ENCODE results near the gene SYNE1. TPM values are rescaled to one million over a fixed set of nuclear protein-coding genes. Genes with fewer than 3 reads are reported as not detected.

The SYNE1 gene
- total and polyA plus RNA-seq, 10 of the 15 experiments (the other 5 are each of a cell fraction or from before 2014, with no cell fraction given) = 2.3 to 28.7 (median 14.1) TPM

DNA sequence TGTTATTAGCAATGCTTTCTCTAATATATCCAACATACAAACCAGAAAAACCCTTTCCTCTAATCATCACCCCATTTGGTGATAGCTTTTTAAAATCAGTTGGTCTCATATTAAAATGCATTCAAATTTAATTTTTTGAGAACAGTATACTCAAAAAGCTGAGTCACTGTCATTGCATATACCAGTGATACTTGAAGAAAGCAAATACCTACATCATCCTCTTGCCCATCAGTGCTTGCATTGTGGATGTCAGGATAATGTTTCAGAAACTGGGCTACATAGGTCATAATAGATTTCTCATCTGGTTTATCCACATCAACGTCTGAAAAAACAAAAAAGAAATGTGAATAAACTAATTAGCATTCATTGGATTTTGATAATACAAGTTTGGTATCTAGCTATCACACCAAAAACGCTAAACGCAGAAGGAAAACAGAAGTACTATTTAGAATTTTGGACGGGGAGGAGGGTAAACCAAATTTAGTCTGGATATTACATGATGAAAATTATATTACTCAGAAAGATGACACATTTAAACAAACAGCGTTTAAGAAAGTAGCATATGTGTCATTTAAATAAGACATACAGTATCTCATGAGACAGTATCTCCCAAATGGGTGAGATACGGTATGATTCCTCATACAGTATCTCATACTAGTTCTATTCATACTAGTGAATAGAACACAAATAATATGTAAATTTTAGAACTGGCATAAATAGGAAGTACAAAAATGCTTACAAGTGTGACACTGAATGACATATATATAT, 134.6 kb downstream of the SYNE1 start:
- DNase-seq (ENCODE audit: low read depth, low spot score) (no peak), FAIRE-seq (no peak), ATAC-seq (no peak)
- H3K27ac ChIP-seq (ENCODE audit: control insufficient read depth, insufficient read depth) = no peak overlapping the region
- BruUV-seq (replicated peaks) = no TSS peak
- intact Hi-C loops (cut with micrococcal nuclease; ENCODE audit: unreplicated experiment) (no loop called here), in situ Hi-C loops (cut with MboI) (no loop called here)
- H3K9ac ChIP-seq (ENCODE audit: control insufficient read depth, insufficient read depth, low read length) = no peak overlapping the region
- no peaks in the 10 kb centered on the region for H3K9me3 ChIP-seq (replicated peaks; ENCODE audit: control insufficient read depth, insufficient read depth, low read length)
- ChIA-PET SMC1A (ENCODE audit: uncharacterized antibody, unreplicated experiment) (no interaction called here), CTCF (no interaction called here), POLR2A (no interaction called here), RAD21 (ENCODE audit: unreplicated experiment) (interaction anchor here (0.7 kb wide), 1 partner anchor 163 kb away, joined by 3 read pairs; no protein-coding TSS in a partner anchor)
- under 1% methylated on average over 6 of the region's 6 CpGs for WGBS (ENCODE audit: insufficient coverage, insufficient replicate concordance, low lambda C conversion rate, missing lambda C conversion rate)
- no peaks in the 10 kb centered on the region for H3K27me3 ChIP-seq (replicated peaks in 1 of 2; ENCODE audit: control insufficient read depth in 2 of 2, insufficient read depth in 2 of 2, low read length in 1 of 2)
- TF ChIP-seq, protein P1, sequence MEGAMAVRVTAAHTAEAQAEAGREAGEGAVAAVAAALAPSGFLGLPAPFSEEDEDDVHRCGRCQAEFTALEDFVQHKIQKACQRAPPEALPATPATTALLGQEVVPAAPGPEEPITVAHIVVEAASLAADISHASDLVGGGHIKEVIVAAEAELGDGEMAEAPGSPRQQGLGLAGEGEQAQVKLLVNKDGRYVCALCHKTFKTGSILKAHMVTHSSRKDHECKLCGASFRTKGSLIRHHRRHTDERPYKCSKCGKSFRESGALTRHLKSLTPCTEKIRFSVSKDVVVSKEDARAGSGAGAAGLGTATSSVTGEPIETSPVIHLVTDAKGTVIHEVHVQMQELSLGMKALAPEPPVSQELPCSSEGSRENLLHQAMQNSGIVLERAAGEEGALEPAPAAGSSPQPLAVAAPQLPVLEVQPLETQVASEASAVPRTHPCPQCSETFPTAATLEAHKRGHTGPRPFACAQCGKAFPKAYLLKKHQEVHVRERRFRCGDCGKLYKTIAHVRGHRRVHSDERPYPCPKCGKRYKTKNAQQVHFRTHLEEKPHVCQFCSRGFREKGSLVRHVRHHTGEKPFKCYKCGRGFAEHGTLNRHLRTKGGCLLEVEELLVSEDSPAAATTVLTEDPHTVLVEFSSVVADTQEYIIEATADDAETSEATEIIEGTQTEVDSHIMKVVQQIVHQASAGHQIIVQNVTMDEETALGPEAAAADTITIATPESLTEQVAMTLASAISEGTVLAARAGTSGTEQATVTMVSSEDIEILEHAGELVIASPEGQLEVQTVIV (IDR thresholded peaks at IDR 0.05; ENCODE audit: borderline replicate concordance, partially characterized antibody) = no peak
- TF ChIP-seq CBX5 (IDR thresholded peaks at IDR 0.05; ENCODE audit: low read depth) (no peak), IKZF2 (IDR thresholded peaks at IDR 0.05) (no peak), NR2C2 (IDR thresholded peaks at IDR 0.05; ENCODE audit: borderline replicate concordance, control insufficient read depth, insufficient read length, low read depth) (no peak), BHLHE40 (IDR thresholded peaks at IDR 0.05; ENCODE audit: borderline replicate concordance in 1 of 2, low read depth in 2 of 2, low read length in 1 of 2) (no peak), MEF2B (IDR thresholded peaks at IDR 0.05; ENCODE audit: partially characterized antibody, poor library complexity, severe bottlenecking) (no peak), TCF7 (IDR thresholded peaks at IDR 0.05; ENCODE audit: borderline replicate concordance) (no peak), EGR1 (IDR thresholded peaks at IDR 0.05; ENCODE audit: borderline replicate concordance in 1 of 2, low read depth in 2 of 2, low read length in 2 of 2) (no peak), NR2C1 (IDR thresholded peaks at IDR 0.05) (no peak), YY1 (IDR thresholded peaks at IDR 0.05; ENCODE audit: low read depth, low read length) (no peak), SMC3 (IDR thresholded peaks at IDR 0.05; ENCODE audit: borderline replicate concordance, low read length) (no peak), PAX8 (IDR thresholded peaks at IDR 0.05) (no peak), SUZ12 (IDR thresholded peaks at IDR 0.05; ENCODE audit: unreplicated experiment) (no peak), CHD4 (IDR thresholded peaks at IDR 0.05) (no peak), BMI1 (IDR thresholded peaks at IDR 0.05; ENCODE audit: borderline replicate concordance) (no peak), POLR2A (IDR thresholded peaks at IDR 0.05; ENCODE audit: low read depth, low read length) (no peak), NFXL1 (IDR thresholded peaks at IDR 0.05; ENCODE audit: borderline replicate concordance) (no peak)
- TF ChIP-seq, protein P2, sequence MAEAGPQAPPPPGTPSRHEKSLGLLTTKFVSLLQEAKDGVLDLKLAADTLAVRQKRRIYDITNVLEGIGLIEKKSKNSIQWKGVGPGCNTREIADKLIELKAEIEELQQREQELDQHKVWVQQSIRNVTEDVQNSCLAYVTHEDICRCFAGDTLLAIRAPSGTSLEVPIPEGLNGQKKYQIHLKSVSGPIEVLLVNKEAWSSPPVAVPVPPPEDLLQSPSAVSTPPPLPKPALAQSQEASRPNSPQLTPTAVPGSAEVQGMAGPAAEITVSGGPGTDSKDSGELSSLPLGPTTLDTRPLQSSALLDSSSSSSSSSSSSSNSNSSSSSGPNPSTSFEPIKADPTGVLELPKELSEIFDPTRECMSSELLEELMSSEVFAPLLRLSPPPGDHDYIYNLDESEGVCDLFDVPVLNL (IDR thresholded peaks at IDR 0.05; ENCODE audit: low read depth, low read length) = no peak
- TF ChIP-seq, protein P3, sequence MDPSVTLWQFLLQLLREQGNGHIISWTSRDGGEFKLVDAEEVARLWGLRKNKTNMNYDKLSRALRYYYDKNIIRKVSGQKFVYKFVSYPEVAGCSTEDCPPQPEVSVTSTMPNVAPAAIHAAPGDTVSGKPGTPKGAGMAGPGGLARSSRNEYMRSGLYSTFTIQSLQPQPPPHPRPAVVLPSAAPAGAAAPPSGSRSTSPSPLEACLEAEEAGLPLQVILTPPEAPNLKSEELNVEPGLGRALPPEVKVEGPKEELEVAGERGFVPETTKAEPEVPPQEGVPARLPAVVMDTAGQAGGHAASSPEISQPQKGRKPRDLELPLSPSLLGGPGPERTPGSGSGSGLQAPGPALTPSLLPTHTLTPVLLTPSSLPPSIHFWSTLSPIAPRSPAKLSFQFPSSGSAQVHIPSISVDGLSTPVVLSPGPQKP (IDR thresholded peaks at IDR 0.05; ENCODE audit: low read depth, low read length) = no peak
- TF ChIP-seq, protein P4, sequence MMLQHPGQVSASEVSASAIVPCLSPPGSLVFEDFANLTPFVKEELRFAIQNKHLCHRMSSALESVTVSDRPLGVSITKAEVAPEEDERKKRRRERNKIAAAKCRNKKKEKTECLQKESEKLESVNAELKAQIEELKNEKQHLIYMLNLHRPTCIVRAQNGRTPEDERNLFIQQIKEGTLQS (IDR thresholded peaks at IDR 0.05; ENCODE audit: borderline replicate concordance, extremely low read depth, low read depth, low read length) = no peak
- H3K4me2 ChIP-seq (ENCODE audit: control insufficient read depth, insufficient read depth) = no peak overlapping the region
- H4K20me1 ChIP-seq (ENCODE audit: control insufficient read depth, insufficient read depth) = no peaks in the 10 kb centered on the region
- H3K36me3 ChIP-seq (ENCODE audit: control insufficient read depth in 2 of 2, insufficient read depth in 2 of 2, low read length in 1 of 2) = no peaks in the 10 kb centered on the region
- H2AFZ ChIP-seq (ENCODE audit: control insufficient read depth, low read depth, low read length) = no peak overlapping the region
- H3K4me3 ChIP-seq = no peak overlapping the region
- H3K79me2 ChIP-seq (ENCODE audit: control insufficient read depth, insufficient read depth, low read length) = no peaks in the 10 kb centered on the region
- no peaks in the 10 kb centered on the region for H3K4me1 ChIP-seq (ENCODE audit: control insufficient read depth, insufficient read depth, low read length)
